Measurements from ENCODE around the gene DHX16. TPM values are rescaled to one million over a fixed set of nuclear protein-coding genes. Genes with fewer than 3 reads are reported as not detected.
A peak's percentile ranks its signal among the peaks of the same experiment; 100 is the strongest.

DHX16 gene
- total and polyA plus RNA-seq, 4 donors = 12.8 to 34.0 (median 23.7) TPM

DNA sequence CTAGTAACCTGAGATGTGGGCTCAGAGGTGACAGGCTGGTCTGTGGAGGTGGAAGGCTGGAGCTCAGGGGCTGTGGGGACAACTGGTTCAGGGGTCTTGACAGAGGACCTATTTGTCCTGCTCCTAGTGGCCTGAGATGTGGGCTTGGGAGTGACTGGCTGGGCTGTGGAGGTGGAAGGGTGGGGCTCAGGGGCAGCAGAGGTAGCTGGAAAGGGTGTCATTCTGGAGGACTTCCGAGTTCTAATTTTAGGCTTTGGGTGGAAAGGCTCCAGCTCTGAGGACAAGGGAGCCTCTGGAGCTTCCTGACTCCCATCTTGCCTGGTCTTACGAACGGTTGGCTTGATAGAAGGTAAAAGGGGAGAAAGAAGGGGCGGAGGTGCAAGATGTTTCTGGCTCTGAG lies 32.8 kb upstream of the DHX16 start:
- H3K4me1 ChIP-seq (ENCODE audit: control insufficient read depth in 1 of 2, insufficient read depth in 2 of 2, low read length in 2 of 2) = no peaks in the 10 kb centered on the region
- no peak overlapping the region for H3K27ac ChIP-seq (ENCODE audit: low read depth in 1 of 2, low read length in 2 of 2)
- ATAC-seq (ENCODE audit: low FRiP score) (no peak), DNase-seq (peak in 1 of 2 donors; percentile 10)
- no peaks in the 10 kb centered on the region for H3K27me3 ChIP-seq (ENCODE audit: control insufficient read depth in 1 of 2, insufficient read depth in 2 of 2, low read length in 1 of 2)
- intact Hi-C loops (cut with DNase I) = no loop called here
- H3K9me3 ChIP-seq (ENCODE audit: control insufficient read depth, low read length) = no peaks in the 10 kb centered on the region
- H3K4me3 ChIP-seq (ENCODE audit: low read length in 2 of 2) = no peak overlapping the region
- peaks cover 0 to under 1% of the 10 kb centered on the region in 2 donors for H3K36me3 ChIP-seq (ENCODE audit: control insufficient read depth in 1 of 2, insufficient read depth in 2 of 2, low read length in 1 of 2)
- 78 to 81% methylated on average over 4 of the region's 4 CpGs for whole genome bisulfite sequencing, 2 donors

- Histone ChIP-seq H3K9me3 (ENCODE audit: control insufficient read depth, low read length) (no peaks in the 10 kb centered on the region), H3K4me3 (ENCODE audit: low read length in 2 of 2) (no peak overlapping the region), H3K27me3 (ENCODE audit: control insufficient read depth in 1 of 2, insufficient read depth in 2 of 2, low read length in 1 of 2) (no peaks in the 10 kb centered on the region), H3K27ac (ENCODE audit: low read depth in 1 of 2, low read length in 2 of 2) (no peak overlapping the region), H3K4me1 (ENCODE audit: control insufficient read depth in 1 of 2, insufficient read depth in 2 of 2, low read length in 2 of 2) (no peaks in the 10 kb centered on the region), H3K36me3 (ENCODE audit: control insufficient read depth in 1 of 2, insufficient read depth in 2 of 2, low read length in 1 of 2) (no peaks in the 10 kb centered on the region)
- intact Hi-C loops (cut with DNase I) = no loop called here
- 92% methylated on average over 4 of the region's 4 CpGs for WGBS, 2 donors
- ATAC-seq (ENCODE audit: low FRiP score) = no peak
- DNase-seq = peak; percentile 16 to 46
Observed at GRCh38 chr6:30703821-30704220, 31.0 kb upstream of the DHX16 start.

DNA sequence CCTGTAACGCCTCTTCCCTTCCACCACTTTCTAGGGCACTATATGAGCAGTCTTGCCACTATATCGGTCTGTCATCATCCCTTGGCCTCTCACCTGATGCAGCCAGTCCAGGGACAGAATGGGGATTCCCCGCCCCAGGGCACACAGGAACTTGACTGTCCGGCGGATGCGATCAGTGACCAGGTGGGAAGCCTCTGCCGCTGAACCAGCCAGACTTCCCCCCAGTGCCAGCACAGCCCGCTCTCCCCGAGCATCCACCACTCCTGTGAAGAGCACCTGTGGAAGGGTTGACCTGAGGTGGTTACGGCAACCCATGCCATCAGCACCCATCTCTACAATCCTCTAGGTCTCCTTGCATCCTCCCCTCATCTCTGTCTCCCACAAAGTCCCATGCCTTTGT lies 30.2 kb upstream of the DHX16 start:
- H3K36me3 ChIP-seq (ENCODE audit: control insufficient read depth in 1 of 2, insufficient read depth in 2 of 2, low read length in 1 of 2) = no peaks in the 10 kb centered on the region
- WGBS, 2 donors = 97% methylated on average over 10 of the region's 10 CpGs
- ATAC-seq (ENCODE audit: low FRiP score) = no peak

GRCh38 chr6:30700340-30700739 lies 27.5 kb upstream of the DHX16 start:
- Histone ChIP-seq H3K36me3 (ENCODE audit: control insufficient read depth in 1 of 2, insufficient read depth in 2 of 2, low read length in 1 of 2) (no peaks in the 10 kb centered on the region), H3K27me3 (ENCODE audit: control insufficient read depth in 1 of 2, insufficient read depth in 2 of 2, low read length in 1 of 2) (no peaks in the 10 kb centered on the region), H3K4me1 (ENCODE audit: control insufficient read depth in 1 of 2, insufficient read depth in 2 of 2, low read length in 2 of 2) (no peaks in the 10 kb centered on the region), H3K4me3 (ENCODE audit: low read length in 2 of 2) (no peak overlapping the region), H3K27ac (ENCODE audit: low read depth in 1 of 2, low read length in 2 of 2) (no peak overlapping the region), H3K9me3 (ENCODE audit: control insufficient read depth, low read length) (no peaks in the 10 kb centered on the region)
- DNase-seq (peak; percentile 14 to 68), ATAC-seq (ENCODE audit: low FRiP score) (no peak)
- WGBS, 2 donors = 74 to 75% methylated on average over 4 of the region's 4 CpGs
- intact Hi-C loops (cut with DNase I) = no loop called here

More for the DNA sequence above, 30.2 kb upstream of the DHX16 start:
- intact Hi-C loops (cut with DNase I) = no loop called here
- Histone ChIP-seq H3K27me3 (ENCODE audit: control insufficient read depth in 1 of 2, insufficient read depth in 2 of 2, low read length in 1 of 2) (no peaks in the 10 kb centered on the region), H3K4me3 (ENCODE audit: low read length in 2 of 2) (no peak overlapping the region), H3K27ac (ENCODE audit: low read depth in 1 of 2, low read length in 2 of 2) (no peak overlapping the region), H3K4me1 (ENCODE audit: control insufficient read depth in 1 of 2, insufficient read depth in 2 of 2, low read length in 2 of 2) (no peaks in the 10 kb centered on the region), H3K9me3 (ENCODE audit: control insufficient read depth, low read length) (no peaks in the 10 kb centered on the region)
- DNase-seq = peak; percentile 42 to 68

DNA sequence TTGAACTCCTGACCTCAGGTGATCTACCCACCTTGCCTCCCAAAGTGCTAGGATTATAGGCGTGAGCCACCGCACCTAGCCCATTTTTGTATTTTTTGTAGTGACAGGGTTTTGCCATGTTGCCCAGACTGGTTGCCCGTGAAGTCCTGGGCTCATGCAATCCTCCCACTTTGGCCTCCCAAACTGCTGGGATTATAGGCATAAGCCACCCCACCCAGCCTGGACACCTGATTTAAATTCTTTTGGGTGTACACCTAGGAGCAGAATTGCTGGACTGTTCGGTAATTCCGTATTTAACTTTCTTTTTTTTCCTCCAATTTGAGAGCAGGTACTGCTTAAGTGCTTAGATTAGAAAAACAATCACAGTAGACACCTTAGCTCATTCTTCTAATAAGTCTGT lies 23.6 kb upstream of the DHX16 start:
- no peak for DNase-seq
- no peak overlapping the region for H3K27ac ChIP-seq (ENCODE audit: low read depth in 1 of 2, low read length in 2 of 2)

DNA sequence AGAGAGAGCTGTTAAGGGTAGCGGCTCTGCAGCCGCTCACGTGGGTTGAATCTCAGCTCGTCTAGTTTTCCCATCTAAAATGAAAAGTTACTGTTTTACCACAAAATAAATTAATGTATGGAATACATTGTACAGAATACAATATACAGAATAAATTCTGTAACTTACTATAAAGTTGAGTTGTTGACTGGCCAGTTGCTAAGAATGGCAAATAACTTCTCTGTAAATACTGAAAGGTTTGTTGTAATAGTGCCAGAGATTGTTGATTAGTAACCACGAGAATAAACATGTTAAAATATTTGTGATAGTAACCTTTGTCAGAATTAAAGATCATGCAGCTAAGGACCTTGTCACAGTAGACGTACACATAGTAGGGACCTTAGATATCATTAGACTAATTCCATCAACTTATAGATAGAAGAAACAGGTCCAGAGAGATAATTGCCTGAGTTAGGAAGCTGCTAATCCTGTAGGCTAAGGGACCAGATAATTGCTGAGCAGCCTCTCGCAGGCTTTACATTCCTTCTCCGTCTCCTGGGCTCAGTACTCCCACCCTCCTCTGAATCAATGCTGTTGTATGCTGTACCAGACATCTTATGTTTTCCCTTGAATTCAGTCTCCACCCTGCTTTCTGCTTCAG lies 18.5 kb upstream of the DHX16 start:
- no peak for ATAC-seq (ENCODE audit: low FRiP score)
- 15 to 18% methylated on average over 8 of the region's 8 CpGs for WGBS, 2 donors
- Histone ChIP-seq H3K36me3 (ENCODE audit: control insufficient read depth in 1 of 2, insufficient read depth in 2 of 2, low read length in 1 of 2) (no peaks in the 10 kb centered on the region), H3K27me3 (ENCODE audit: control insufficient read depth in 1 of 2, insufficient read depth in 2 of 2, low read length in 1 of 2) (no peaks in the 10 kb centered on the region), H3K9me3 (ENCODE audit: control insufficient read depth, low read length) (no peaks in the 10 kb centered on the region), H3K4me1 (ENCODE audit: control insufficient read depth in 1 of 2, insufficient read depth in 2 of 2, low read length in 2 of 2) (no peaks in the 10 kb centered on the region), H3K4me3 (ENCODE audit: low read length in 2 of 2) (no peak overlapping the region), H3K27ac (ENCODE audit: low read depth in 1 of 2, low read length in 2 of 2) (peak overlapping the region in 1 of 2 donors; percentile 42)
- DNase-seq = no peak
- intact Hi-C loops (cut with DNase I) = no loop called here

More for the DNA sequence above, 23.6 kb upstream of the DHX16 start:
- H3K27me3 ChIP-seq (ENCODE audit: control insufficient read depth in 1 of 2, insufficient read depth in 2 of 2, low read length in 1 of 2) = no peaks in the 10 kb centered on the region
- ATAC-seq (ENCODE audit: low FRiP score) = no peak
- intact Hi-C loops (cut with DNase I) = no loop called here
- 94% methylated on average over 5 of the region's 5 CpGs for WGBS, 2 donors
- H3K4me1 ChIP-seq (ENCODE audit: control insufficient read depth in 1 of 2, insufficient read depth in 2 of 2, low read length in 2 of 2) = no peaks in the 10 kb centered on the region
- no peak overlapping the region for H3K4me3 ChIP-seq (ENCODE audit: low read length in 2 of 2)
- H3K36me3 ChIP-seq (ENCODE audit: control insufficient read depth in 1 of 2, insufficient read depth in 2 of 2, low read length in 1 of 2) = no peaks in the 10 kb centered on the region
- no peaks in the 10 kb centered on the region for H3K9me3 ChIP-seq (ENCODE audit: control insufficient read depth, low read length)

DNA sequence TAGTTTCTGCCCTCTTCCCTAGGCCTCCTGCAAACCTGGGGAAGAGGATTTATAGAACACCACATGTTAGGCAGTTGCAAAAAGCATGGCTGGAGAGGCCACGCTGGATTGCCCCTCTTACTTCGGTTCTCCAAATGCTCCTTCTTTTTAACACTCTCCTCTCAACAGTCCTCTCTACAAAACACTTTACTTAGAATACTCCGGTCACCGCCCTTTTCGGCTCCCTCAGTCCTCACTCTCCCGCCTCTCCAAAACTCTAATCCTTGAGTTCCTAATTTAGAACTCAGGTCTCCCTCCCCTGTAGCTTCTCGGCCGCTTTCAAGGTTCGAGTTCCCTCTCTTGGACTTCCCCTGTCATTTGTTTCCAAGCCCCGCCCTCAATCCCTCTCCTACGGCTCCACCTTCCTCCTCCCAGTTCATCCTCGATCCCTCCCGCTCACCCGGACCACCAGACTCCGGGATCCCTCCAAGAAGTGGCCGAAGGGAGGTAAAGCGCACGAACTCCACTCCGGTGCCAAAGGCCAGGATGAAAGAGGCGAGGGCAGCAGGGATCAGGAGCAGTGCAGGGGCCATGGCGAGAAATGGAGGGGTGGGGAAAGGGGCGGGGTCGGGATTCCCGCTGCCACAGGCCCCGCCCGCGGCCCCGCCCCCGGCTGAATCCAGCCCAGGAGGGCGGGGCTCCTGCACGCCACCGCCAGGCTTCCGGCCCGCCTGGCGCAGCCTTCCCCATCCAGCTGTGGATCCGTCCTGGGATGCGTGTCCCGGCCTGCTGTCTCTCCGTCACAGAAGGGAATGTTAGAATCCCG lies 17.8 kb upstream of the DHX16 start, which contains the start of gene NRM:
TSS of gene NRM (minus strand) at position 582 of the 805 bp plus-strand sequence. CDS start at position 572, 10 bp downstream.
- Histone ChIP-seq H3K27me3 (ENCODE audit: control insufficient read depth in 1 of 2, insufficient read depth in 2 of 2, low read length in 1 of 2) (no peaks in the 10 kb centered on the region), H3K27ac (ENCODE audit: low read depth in 1 of 2, low read length in 2 of 2) (peak within 1 kb of the TSS in 1 of 2 donors; percentile 93), H3K4me1 (ENCODE audit: control insufficient read depth in 1 of 2, insufficient read depth in 2 of 2, low read length in 2 of 2) (no peaks in the 10 kb centered on the region), H3K9me3 (ENCODE audit: control insufficient read depth, low read length) (no peaks in the 10 kb centered on the region), H3K36me3 (ENCODE audit: control insufficient read depth in 1 of 2, insufficient read depth in 2 of 2, low read length in 1 of 2) (no peaks in the 10 kb centered on the region), H3K4me3 (ENCODE audit: low read length in 2 of 2) (peak within 1 kb of the TSS; percentile 50 to 69)
- intact Hi-C loops (cut with DNase I) = no loop called here
- DNase-seq (peak; percentile 91 to 95), ATAC-seq (ENCODE audit: low FRiP score) (peak; percentile 76)
- 0 to 1% methylated on average over 40 of the region's 40 CpGs for WGBS, 2 donors

- H3K4me1 ChIP-seq (ENCODE audit: control insufficient read depth in 1 of 2, insufficient read depth in 2 of 2, low read length in 2 of 2) = no peaks in the 10 kb centered on the region
- no peak for ATAC-seq (ENCODE audit: low FRiP score)
- peak overlapping the region in 1 of 2 donors; percentile 93 for H3K27ac ChIP-seq (ENCODE audit: low read depth in 1 of 2, low read length in 2 of 2)
- no peak overlapping the region for H3K4me3 ChIP-seq (ENCODE audit: low read length in 2 of 2)
- H3K9me3 ChIP-seq (ENCODE audit: control insufficient read depth, low read length) = no peaks in the 10 kb centered on the region
- H3K27me3 ChIP-seq (ENCODE audit: control insufficient read depth in 1 of 2, insufficient read depth in 2 of 2, low read length in 1 of 2) = no peaks in the 10 kb centered on the region
- peak; percentile 40 to 69 for DNase-seq
- intact Hi-C loops (cut with DNase I) = no loop called here
- no peaks in the 10 kb centered on the region for H3K36me3 ChIP-seq (ENCODE audit: control insufficient read depth in 1 of 2, insufficient read depth in 2 of 2, low read length in 1 of 2)
- 16 to 21% methylated on average over 4 of the region's 4 CpGs for WGBS, 2 donors
Observed at GRCh38 chr6:30689985-30690384, 17.2 kb upstream of the DHX16 start.

Measured in aorta (tissue), 5 donors.